Measurements from ENCODE around the gene VAV2. TPM values are rescaled to one million over a fixed set of nuclear protein-coding genes. Genes with fewer than 3 reads are reported as not detected.

Gene VAV2
- total and polyA plus RNA-seq, 2 of the 4 experiments (the other 2 are of a cell fraction), result 10.8 to 13.4 TPM

DNA sequence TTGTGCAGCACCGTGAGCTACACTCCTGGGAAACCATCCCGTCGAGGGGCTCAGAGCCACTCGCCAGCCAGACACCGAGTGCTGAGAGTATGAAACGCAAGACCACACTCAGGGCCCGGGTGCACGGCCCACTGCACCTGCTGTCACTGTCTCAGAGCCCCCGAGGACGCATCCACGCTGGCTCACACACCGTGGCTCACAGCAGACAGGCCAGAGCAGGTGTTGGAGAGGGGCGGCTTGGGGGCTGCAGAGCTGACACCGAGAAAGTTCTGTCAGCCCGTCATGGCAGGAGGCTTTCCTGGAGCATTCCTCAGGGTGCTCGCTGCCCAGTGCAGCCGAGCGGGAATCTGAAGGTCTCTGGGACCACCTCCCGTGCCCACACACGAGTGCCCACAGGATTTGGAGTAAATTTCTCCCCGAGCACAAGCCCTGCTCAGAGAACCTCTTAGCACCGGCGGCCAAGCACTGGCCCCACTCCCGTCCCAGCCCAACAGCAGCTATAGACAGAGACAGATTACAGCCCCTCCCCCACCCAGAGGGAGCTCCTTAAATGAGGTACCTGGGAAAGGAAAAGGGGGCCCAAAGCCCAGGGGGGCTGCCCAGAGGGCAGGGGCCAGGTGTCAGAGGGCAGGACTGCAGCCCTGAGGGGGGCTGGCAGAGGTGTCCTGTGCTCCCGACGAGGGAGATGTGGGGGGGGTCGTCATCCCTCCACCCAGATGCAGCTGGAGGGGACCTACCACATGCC, 197.9 kb downstream of the VAV2 start (continued):
- TF ChIP-seq FOS (IDR thresholded peaks at IDR 0.05; ENCODE audit: low read depth, low read length), result no peak

DNA sequence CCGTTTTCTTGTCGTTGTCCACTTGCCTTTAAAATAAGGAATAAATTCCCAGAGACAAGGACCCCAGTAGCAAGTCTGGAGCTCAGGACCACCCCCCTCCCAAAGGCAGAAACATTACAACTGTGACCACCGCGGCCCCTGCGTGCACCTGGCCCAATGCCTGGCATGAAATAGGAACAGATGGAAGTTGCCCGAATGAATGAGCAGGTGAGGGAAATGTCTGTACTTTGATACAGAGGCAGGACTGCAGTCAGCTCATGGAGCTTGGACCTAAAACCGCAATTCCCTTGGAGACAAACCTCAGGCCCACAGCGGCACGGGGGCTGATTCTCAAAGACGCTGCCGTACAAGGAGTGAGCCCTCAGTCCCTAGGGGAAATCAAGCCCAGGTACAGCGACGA, 198.7 kb downstream of the VAV2 start:
- Histone ChIP-seq H3K18ac (ENCODE audit: low read depth, low read length) (no peak overlapping the region), H3K27me3 (ENCODE audit: control insufficient read depth, insufficient read depth, low read length) (no peaks in the 10 kb centered on the region), H3K56ac (ENCODE audit: extremely low read depth, insufficient read depth, low read length) (no peak overlapping the region), H3K4me3 (ENCODE audit: insufficient read depth, low read depth, low read length) (no peak overlapping the region), H2BK5ac (ENCODE audit: low read depth, low read length, poor library complexity, severe bottlenecking) (no peak overlapping the region), H2BK20ac (ENCODE audit: low read depth, low read length) (no peak overlapping the region), H2AK9ac (replicated peaks; ENCODE audit: low read depth, low read length, poor library complexity) (peak overlapping the region; percentile 70), H4K8ac (ENCODE audit: low read depth in 2 of 2, low read length in 2 of 2) (no peak overlapping the region), H3K36me3 (ENCODE audit: control insufficient read depth, insufficient read depth, low read length) (peaks cover 27% of the 10 kb centered on the region), H3K27ac (ENCODE audit: insufficient read depth, low read length) (no peak overlapping the region), H3K4me2 (ENCODE audit: low read depth, low read length) (no peak overlapping the region), H2AK5ac (ENCODE audit: low read depth, low read length) (peak overlapping the region; percentile 33; the same call in 1 of the 2 replicates), H3K9ac (ENCODE audit: low read depth, low read length) (no peak overlapping the region), H4K20me1 (ENCODE audit: insufficient read depth, low read length) (0 out of 2 replicates have a peak, but pooled peaks cover 5% of the 10 kb centered on the region), H4K5ac (ENCODE audit: low read depth, low read length) (no peak overlapping the region), H3K9me1 (ENCODE audit: insufficient read depth, low read length) (no peaks in the 10 kb centered on the region), H3K4ac (ENCODE audit: low read depth, low read length) (no peak overlapping the region; the same call in 1 of the 2 replicates), H3K79me1 (ENCODE audit: low read depth in 1 of 2, low read length in 2 of 2) (peaks cover 0 to 7% of the 10 kb centered on the region in 2 experiments; a peak in 1 of 4 replicates), H2AFZ (replicated peaks; ENCODE audit: low read length, poor library complexity) (peak overlapping the region; percentile 7), H3K9me3 (ENCODE audit: control insufficient read depth, insufficient read depth, low read length) (no peaks in the 10 kb centered on the region), H3K14ac (replicated peaks; ENCODE audit: low read depth, low read length) (no peak overlapping the region), H2BK15ac (ENCODE audit: low read depth, low read length) (no peak overlapping the region), H2BK120ac (ENCODE audit: low read depth, low read length) (no peak overlapping the region), H3K4me1 (ENCODE audit: control insufficient read depth, insufficient read depth, low read length) (peaks cover 2% of the 10 kb centered on the region; the same call in 1 of the 2 replicates), H4K91ac (ENCODE audit: insufficient read depth, low read depth, low read length) (no peak overlapping the region), H3K23ac (ENCODE audit: low read depth, low read length) (no peak overlapping the region)
- ChIA-PET CTCF (interaction anchor here (0.7 to 1.5 kb wide), 2 partner anchors 11 to 202 kb away, joined by 3 to 4 read pairs; no protein-coding TSS in a partner anchor), POLR2A (ENCODE audit: unreplicated experiment) (no interaction called here)
- no TSS peak for BruUV-seq (replicated peaks)
- DNase-seq, result no peak
- WGBS, 2 experiments (ENCODE audit: extremely low coverage in 2 of 2, insufficient read length in 1 of 2), result no CpG with 5 or more reads among the region's 13 CpGs
- dilution Hi-C loops (cut with HindIII; ENCODE audit: low sequenced_read_pairs, unreplicated experiment) (loop anchor here (25.0 kb wide), 1 partner anchor 219 kb away; no protein-coding TSS in a partner anchor), in situ Hi-C loops (cut with MboI; ENCODE audit: low sequenced_read_pairs) (loop anchor here (25.0 kb wide), 1 partner anchor 344 kb away; the partner anchor contains the start of gene WDR5), intact Hi-C loops (cut with micrococcal nuclease) (loop anchor here (1.0 kb wide), 1 partner anchor 201 kb away; no protein-coding TSS in a partner anchor)
- ATAC-seq (ENCODE audit: low read depth), result no peak
- TF ChIP-seq RAD21 (IDR thresholded peaks at IDR 0.05; ENCODE audit: low read length) (no peak), CHD1 (IDR thresholded peaks at IDR 0.05; ENCODE audit: low read depth, low read length) (no peak), POLR2A (IDR thresholded peaks at IDR 0.05; ENCODE audit: low read depth, low read length) (no peak), SMC3 (IDR thresholded peaks at IDR 0.05; ENCODE audit: low read depth, low read length) (no peak), RFX5 (IDR thresholded peaks at IDR 0.05; ENCODE audit: low read depth, low read length) (no peak), BHLHE40 (IDR thresholded peaks at IDR 0.05; ENCODE audit: low read depth, low read length) (no peak), MAFK (IDR thresholded peaks at IDR 0.05; ENCODE audit: low read depth, low read length) (no peak), CEBPB (IDR thresholded peaks at IDR 0.05; ENCODE audit: low read depth, low read length) (no peak), MAZ (IDR thresholded peaks at IDR 0.05; ENCODE audit: borderline replicate concordance, low read depth, low read length) (no peak)
- TF ChIP-seq, protein P1, sequence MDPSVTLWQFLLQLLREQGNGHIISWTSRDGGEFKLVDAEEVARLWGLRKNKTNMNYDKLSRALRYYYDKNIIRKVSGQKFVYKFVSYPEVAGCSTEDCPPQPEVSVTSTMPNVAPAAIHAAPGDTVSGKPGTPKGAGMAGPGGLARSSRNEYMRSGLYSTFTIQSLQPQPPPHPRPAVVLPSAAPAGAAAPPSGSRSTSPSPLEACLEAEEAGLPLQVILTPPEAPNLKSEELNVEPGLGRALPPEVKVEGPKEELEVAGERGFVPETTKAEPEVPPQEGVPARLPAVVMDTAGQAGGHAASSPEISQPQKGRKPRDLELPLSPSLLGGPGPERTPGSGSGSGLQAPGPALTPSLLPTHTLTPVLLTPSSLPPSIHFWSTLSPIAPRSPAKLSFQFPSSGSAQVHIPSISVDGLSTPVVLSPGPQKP (IDR thresholded peaks at IDR 0.05; ENCODE audit: borderline replicate concordance, low read depth, low read length), result no peak
- TF ChIP-seq, protein P2, sequence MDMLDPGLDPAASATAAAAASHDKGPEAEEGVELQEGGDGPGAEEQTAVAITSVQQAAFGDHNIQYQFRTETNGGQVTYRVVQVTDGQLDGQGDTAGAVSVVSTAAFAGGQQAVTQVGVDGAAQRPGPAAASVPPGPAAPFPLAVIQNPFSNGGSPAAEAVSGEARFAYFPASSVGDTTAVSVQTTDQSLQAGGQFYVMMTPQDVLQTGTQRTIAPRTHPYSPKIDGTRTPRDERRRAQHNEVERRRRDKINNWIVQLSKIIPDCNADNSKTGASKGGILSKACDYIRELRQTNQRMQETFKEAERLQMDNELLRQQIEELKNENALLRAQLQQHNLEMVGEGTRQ (IDR thresholded peaks at IDR 0.05; ENCODE audit: low read depth, low read length), result no peak
- TF ChIP-seq, protein P3, sequence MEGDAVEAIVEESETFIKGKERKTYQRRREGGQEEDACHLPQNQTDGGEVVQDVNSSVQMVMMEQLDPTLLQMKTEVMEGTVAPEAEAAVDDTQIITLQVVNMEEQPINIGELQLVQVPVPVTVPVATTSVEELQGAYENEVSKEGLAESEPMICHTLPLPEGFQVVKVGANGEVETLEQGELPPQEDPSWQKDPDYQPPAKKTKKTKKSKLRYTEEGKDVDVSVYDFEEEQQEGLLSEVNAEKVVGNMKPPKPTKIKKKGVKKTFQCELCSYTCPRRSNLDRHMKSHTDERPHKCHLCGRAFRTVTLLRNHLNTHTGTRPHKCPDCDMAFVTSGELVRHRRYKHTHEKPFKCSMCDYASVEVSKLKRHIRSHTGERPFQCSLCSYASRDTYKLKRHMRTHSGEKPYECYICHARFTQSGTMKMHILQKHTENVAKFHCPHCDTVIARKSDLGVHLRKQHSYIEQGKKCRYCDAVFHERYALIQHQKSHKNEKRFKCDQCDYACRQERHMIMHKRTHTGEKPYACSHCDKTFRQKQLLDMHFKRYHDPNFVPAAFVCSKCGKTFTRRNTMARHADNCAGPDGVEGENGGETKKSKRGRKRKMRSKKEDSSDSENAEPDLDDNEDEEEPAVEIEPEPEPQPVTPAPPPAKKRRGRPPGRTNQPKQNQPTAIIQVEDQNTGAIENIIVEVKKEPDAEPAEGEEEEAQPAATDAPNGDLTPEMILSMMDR (conservative IDR thresholded peaks at IDR 0.05; ENCODE audit: low read depth, low read length), result no peak
